Fibroblast of pulmonary artery (primary cell): Measurements from ENCODE around the gene PRPH2.
A peak's percentile ranks its signal among the peaks of the same experiment; 100 is the strongest.

ENCODE experiments used
- DNase-seq: peaks from one replicate; pipeline ENCODE4 v3.0.0-alpha.2; 2010; ENCODE audit warnings: low read depth
- H3K4me3 ChIP-seq: replicated peaks from 2 replicates; pipeline ENCODE4 v1.5.1; 2011; ENCODE audit warnings: low read depth, mild to moderate bottlenecking, control low read depth, low read length, moderate library complexity
- TF ChIP-seq, protein P1 (sequence below): IDR thresholded peaks from 2 replicates; pipeline ENCODE4 v1.5.1; 2011; ENCODE audit warnings: mild to moderate bottlenecking, control low read depth, low read length, inconsistent platforms; ENCODE audit errors: missing control alignments

Gene PRPH2

DNA sequence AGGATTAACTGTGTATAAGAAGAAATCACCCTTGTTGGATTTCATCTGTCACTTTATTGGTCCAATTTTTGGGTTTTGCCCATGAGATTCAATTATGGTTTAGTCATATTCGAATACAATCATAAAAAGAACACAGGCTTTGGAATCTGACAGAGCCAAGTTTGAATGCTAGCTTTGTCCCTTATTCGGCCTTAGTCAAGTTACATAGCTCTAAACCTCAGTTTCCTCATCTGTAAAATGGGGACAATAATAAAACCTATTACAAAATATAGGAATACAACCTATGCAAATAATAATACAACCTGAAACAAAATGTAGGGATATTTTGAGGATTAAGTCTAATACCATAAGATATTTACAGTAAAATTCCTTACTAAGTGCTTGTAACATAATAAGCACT lies 57.7 kb downstream of the PRPH2 start:
- TF ChIP-seq, protein P1, sequence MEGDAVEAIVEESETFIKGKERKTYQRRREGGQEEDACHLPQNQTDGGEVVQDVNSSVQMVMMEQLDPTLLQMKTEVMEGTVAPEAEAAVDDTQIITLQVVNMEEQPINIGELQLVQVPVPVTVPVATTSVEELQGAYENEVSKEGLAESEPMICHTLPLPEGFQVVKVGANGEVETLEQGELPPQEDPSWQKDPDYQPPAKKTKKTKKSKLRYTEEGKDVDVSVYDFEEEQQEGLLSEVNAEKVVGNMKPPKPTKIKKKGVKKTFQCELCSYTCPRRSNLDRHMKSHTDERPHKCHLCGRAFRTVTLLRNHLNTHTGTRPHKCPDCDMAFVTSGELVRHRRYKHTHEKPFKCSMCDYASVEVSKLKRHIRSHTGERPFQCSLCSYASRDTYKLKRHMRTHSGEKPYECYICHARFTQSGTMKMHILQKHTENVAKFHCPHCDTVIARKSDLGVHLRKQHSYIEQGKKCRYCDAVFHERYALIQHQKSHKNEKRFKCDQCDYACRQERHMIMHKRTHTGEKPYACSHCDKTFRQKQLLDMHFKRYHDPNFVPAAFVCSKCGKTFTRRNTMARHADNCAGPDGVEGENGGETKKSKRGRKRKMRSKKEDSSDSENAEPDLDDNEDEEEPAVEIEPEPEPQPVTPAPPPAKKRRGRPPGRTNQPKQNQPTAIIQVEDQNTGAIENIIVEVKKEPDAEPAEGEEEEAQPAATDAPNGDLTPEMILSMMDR = no peak
- DNase-seq = no peak
- H3K4me3 ChIP-seq = no peak overlapping the region

DNA sequence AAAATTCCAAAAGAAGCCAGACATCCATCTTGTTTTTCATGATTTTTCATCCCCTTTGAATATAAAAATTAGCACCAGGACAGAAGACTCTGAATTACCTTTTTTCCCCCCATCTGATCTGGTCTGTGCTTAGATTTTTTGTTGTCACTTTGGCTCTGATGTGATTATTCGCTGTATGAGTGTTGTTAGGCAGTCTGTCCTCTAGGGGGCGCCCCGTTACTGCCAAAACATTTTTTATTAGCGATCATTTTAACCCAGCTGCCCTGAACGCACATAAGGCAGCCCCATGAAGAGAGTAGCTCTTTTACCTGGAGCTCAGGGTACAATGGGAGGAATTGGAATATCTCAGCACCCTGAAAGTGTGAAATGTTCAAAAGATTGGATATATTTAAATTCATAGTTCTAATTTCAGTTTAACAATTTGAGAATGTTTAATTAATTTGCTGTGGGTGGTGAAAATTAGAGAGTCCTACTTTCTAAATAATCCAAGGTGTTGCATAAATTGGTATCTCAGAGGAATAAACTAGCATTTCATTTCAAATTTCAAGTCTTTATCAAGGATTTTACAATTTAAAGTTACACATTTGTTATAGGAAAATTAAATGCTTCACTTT lies 60.8 kb downstream of the PRPH2 start:
- DNase-seq = peak; percentile 80
- TF ChIP-seq, protein P1 = peak; percentile 85
- no peak overlapping the region for H3K4me3 ChIP-seq

DNA sequence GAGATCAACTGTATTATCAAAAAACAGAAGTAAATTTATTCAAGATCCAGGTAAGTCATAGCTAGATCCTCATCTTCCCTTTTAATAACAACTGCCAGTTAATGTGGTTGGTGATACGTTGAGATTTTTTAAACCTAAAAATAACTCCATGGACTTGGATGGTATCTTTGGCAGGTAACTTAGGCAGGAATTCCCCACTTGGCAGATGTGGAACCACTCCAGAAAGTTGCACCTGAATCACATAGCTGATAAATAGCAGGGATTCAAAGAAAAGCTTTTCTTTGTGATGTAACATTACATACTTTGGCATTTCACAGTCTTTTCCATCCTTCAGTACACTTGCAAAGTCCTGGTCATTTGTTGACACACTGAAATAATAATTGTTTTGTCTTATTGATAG lies 62.6 kb downstream of the PRPH2 start:
- TF ChIP-seq, protein P1 = no peak
- H3K4me3 ChIP-seq = no peak overlapping the region
- DNase-seq = no peak

DNA sequence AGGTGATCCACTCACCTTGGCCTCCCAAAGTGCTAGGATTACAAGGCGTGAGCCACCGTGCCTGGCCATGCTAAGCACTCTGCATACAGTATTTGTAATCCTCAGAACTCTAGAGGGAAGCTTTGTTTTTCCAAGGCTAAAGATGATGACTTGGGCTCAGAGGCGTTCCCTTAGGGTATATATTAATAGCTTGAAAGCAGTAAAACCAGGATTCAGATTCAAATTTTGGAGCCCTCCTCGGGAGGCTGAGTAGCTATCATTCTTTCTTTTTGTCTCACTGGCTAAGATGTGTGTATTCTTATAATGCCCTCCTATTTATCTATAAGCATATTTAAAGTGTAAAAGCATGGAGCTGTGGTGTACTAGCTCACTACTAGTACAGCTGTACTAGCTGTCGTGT lies 68.5 kb downstream of the PRPH2 start:
- DNase-seq = no peak
- H3K4me3 ChIP-seq = no peak overlapping the region
- TF ChIP-seq, protein P1 = no peak

DNA sequence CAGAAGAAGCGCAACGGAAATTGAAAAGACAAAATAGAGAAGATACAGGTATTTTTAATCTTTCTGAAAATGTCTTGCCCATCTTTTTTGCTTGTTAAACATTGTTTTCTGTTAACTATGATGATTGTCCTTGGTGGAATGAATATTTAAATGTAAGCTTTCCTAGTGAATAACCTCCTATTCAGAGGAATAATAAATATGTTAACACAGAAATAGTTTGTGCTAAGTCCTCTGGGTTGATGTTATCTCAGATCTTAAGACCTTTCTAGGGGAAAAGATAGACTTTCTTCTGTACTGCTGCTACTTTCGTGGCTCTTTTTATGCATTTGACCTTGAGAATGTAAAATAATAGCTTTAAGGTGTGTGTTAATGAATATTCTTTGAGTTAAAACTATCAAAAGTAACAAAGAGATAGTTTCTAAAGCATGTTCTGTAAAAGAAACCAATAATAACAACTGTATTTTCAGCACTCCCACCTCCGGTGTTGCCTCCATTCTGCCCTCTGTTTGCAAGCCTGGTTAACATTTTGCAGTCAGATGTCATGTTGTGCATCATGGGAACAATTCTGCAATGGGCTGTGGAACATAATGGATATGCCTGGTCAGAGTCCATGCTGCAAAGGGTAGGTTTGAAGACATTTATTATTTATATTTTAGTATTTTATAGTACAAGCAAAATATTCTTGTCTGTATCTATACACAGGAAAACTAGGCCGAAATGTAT lies 70.2 kb downstream of the PRPH2 start:
- no peak overlapping the region for H3K4me3 ChIP-seq
- DNase-seq = no peak
- TF ChIP-seq, protein P1 = no peak
